ENCODE data around the gene HIVEP3.

DNA sequence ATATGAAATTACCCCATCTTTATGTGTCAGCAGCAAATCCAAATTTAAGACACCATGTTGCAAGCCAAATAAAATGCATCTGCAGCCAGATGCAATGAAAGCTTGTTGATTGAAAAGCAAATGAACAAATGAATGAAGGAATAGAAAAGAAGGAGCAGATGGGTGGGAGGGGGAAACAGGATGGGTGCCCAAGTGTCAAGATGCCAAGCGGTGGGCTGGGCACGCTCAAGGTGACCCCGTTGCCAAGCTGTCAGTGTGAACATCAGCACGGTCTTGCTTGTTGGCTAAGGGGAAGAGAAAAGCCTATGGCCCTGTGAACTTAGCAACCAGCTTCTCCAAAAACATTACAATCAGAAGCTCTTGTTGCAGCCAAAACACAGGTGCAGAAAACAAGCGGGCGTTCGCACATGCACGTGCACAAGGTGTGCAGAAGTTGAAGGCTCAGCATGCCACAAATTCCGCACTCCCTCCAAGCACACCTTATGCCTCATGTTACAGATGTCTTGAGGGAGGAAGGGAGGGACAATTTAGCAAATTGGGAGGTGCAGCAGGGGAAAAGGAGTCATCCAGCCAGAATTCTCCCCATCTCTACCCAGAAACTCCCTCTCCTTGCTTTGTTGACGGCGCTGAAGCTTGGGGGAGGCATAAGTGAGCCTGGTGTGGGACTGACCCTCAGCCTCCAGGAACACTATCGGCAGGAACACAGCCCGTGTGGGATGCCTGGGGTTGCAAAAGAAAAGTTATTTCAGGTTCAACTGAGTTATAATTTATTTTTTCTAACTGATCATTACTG is 62.4 kb downstream of the HIVEP3 start:
- TF ChIP-seq, protein P1, sequence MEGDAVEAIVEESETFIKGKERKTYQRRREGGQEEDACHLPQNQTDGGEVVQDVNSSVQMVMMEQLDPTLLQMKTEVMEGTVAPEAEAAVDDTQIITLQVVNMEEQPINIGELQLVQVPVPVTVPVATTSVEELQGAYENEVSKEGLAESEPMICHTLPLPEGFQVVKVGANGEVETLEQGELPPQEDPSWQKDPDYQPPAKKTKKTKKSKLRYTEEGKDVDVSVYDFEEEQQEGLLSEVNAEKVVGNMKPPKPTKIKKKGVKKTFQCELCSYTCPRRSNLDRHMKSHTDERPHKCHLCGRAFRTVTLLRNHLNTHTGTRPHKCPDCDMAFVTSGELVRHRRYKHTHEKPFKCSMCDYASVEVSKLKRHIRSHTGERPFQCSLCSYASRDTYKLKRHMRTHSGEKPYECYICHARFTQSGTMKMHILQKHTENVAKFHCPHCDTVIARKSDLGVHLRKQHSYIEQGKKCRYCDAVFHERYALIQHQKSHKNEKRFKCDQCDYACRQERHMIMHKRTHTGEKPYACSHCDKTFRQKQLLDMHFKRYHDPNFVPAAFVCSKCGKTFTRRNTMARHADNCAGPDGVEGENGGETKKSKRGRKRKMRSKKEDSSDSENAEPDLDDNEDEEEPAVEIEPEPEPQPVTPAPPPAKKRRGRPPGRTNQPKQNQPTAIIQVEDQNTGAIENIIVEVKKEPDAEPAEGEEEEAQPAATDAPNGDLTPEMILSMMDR (IDR thresholded peaks at IDR 0.05): no peak
- TF ChIP-seq POLR2A (IDR thresholded peaks at IDR 0.05; ENCODE audit: low read depth) (no peak), POLR2AphosphoS5 (IDR thresholded peaks at IDR 0.05) (no peak), EP300 (IDR thresholded peaks at IDR 0.05) (no peak)
